IMR-90 (cell line): ENCODE results near the gene BFSP1.
A peak's percentile ranks its signal among the peaks of the same experiment; 100 is the strongest.

Experiments
- BHLHE40 ChIP-seq: fragments of 150-350 bp; IDR thresholded peaks from 2 replicates; pipeline ENCODE4 v1.6.1; 2016; ENCODE audit warnings: mild to moderate bottlenecking, low read depth, low read length
- CEBPB ChIP-seq: IDR thresholded peaks from 2 replicates; pipeline ENCODE4 v1.6.1; 2012; ENCODE audit warnings: low read depth, low read length, improper control_type of control experiment
- CHD1 ChIP-seq: IDR thresholded peaks from 2 replicates; pipeline ENCODE4 v1.6.1; 2012; ENCODE audit warnings: low read depth, low read length, improper control_type of control experiment
- CTCF ChIP-seq: conservative IDR thresholded peaks from 2 replicates; pipeline ENCODE4 v1.5.1; 2012; ENCODE audit warnings: mild to moderate bottlenecking, low read depth, low read length, improper control_type of control experiment
- ELK1 ChIP-seq: fragments of 150-350 bp; IDR thresholded peaks from 2 replicates; pipeline ENCODE4 v1.6.1; 2016; ENCODE audit warnings: low read depth, mild to moderate bottlenecking, low read length, moderate library complexity, borderline replicate concordance
- FOS ChIP-seq: fragments of 150-350 bp; IDR thresholded peaks from 2 replicates; pipeline ENCODE4 v1.6.1; 2016; ENCODE audit warnings: low read depth, low read length
- MAFK ChIP-seq: IDR thresholded peaks from 2 replicates; pipeline ENCODE4 v1.6.1; 2012; ENCODE audit warnings: low read depth, low read length, improper control_type of control experiment
- MAZ ChIP-seq: IDR thresholded peaks from 2 replicates; pipeline ENCODE4 v1.6.1; 2012; ENCODE audit warnings: low read depth, mild to moderate bottlenecking, low read length, improper control_type of control experiment, moderate library complexity, borderline replicate concordance
- MXI1 ChIP-seq: IDR thresholded peaks from 2 replicates; pipeline ENCODE4 v1.6.1; 2012; ENCODE audit warnings: low read depth, mild to moderate bottlenecking, low read length, moderate library complexity, borderline replicate concordance
- NFE2L2 ChIP-seq: fragments of 150-350 bp; IDR thresholded peaks from 2 replicates; pipeline ENCODE4 v1.6.1; 2016; ENCODE audit warnings: low read depth, mild to moderate bottlenecking, low read length
- POLR2A ChIP-seq: IDR thresholded peaks from 2 replicates; pipeline ENCODE4 v1.6.1; 2012; ENCODE audit warnings: mild to moderate bottlenecking, low read depth, low read length
- RAD21 ChIP-seq: IDR thresholded peaks from 2 replicates; pipeline ENCODE4 v1.6.1; 2012; ENCODE audit warnings: low read length, improper control_type of control experiment
- SMC3 ChIP-seq: fragments of 150-350 bp; IDR thresholded peaks from 2 replicates; pipeline ENCODE4 v1.6.1; 2016; ENCODE audit warnings: low read depth, mild to moderate bottlenecking, antibody characterized with exemption, low read length, moderate library complexity
- TF ChIP-seq, protein P1 (sequence below): fragments of 150-350 bp; IDR thresholded peaks from 2 replicates; pipeline ENCODE4 v1.6.1; 2017; ENCODE audit warnings: mild to moderate bottlenecking, antibody characterized with exemption, low read length, low read depth

DNA sequence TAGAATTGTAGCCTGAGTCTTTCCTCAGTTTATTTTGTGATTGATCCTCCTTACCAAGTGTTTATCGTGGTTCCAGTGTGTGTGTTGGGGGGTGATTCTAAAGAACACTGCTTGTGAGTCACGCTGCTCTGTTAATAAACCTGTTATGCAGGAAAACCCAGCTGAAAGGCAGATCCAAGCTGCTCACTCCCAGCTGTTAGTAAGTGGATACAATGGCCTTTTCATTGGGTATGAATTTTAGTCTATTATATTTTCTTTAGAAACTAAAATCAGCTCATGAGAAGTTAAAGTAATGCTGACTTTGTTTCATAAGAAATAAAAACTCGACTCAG is 26.5 kb upstream of the BFSP1 start:
- TF ChIP-seq CTCF: no peak
- TF ChIP-seq MXI1: no peak
- TF ChIP-seq RAD21: no peak
- TF ChIP-seq POLR2A: no peak; the same call in 1 of the 2 replicates
- TF ChIP-seq CEBPB: no peak
- no peak for TF ChIP-seq NFE2L2
- TF ChIP-seq FOS: peak; percentile 87
- TF ChIP-seq CHD1: no peak
- TF ChIP-seq, protein P1, sequence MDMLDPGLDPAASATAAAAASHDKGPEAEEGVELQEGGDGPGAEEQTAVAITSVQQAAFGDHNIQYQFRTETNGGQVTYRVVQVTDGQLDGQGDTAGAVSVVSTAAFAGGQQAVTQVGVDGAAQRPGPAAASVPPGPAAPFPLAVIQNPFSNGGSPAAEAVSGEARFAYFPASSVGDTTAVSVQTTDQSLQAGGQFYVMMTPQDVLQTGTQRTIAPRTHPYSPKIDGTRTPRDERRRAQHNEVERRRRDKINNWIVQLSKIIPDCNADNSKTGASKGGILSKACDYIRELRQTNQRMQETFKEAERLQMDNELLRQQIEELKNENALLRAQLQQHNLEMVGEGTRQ: no peak
- no peak for TF ChIP-seq MAZ
- TF ChIP-seq MAFK: no peak
- TF ChIP-seq ELK1: no peak
- no peak for TF ChIP-seq SMC3
- no peak for TF ChIP-seq BHLHE40
